ENCODE data around the gene SYP.

- TF ChIP-seq POLR2A (IDR thresholded peaks at IDR 0.05), result no peak
- TF ChIP-seq CTCF (IDR thresholded peaks at IDR 0.05 in 8 of 11, conservative IDR thresholded peaks at IDR 0.05 in 3 of 11), result no peak
- TF ChIP-seq POLR2AphosphoS5 (IDR thresholded peaks at IDR 0.05), result no peak
Observed at GRCh38 chrX:49205443-49205842, 5.5 kb upstream of the SYP start.

Data from spleen (tissue), 7 donors.